Heart right ventricle (tissue), 16 donors: ENCODE measurements around the gene HMCN1. TPM values are rescaled to one million over a fixed set of nuclear protein-coding genes. Genes with fewer than 3 reads are reported as not detected.

Source experiments
- ATAC-seq, 8 donors: fragments of 200-7000 bp; cut with Tn5 transposase; one replicate each; pipeline ENCODE4 v1.9.1; 2020; ENCODE audit warnings: mild to moderate bottlenecking in 8 of 8, moderate library complexity in 8 of 8, moderate number of reproducible peaks in 1 of 8
- DNase-seq, 2 donors: peaks; one replicate each; pipeline ENCODE4 v3.0.0-alpha.2; 2020
- H3K27ac ChIP-seq, 10 donors: fragments of 200-600 bp; sonication (generic) in 2 of 10; one replicate each; pipeline versions ENCODE4 v1.5.0 to v1.8.0; 2020 to 2022; ENCODE audit warnings: mild to moderate bottlenecking in 3 of 10
- H3K27me3 ChIP-seq, 7 donors: fragments of 200-600 bp; one replicate each; pipeline ENCODE4 v1.8.0; 2021 to 2022; ENCODE audit warnings: mild to moderate bottlenecking in 2 of 7
- H3K36me3 ChIP-seq, 9 donors: fragments of 200-600 bp; sonication (generic) in 1 of 9; one replicate each; pipeline versions ENCODE4 v1.5.0 to v1.8.0; 2020 to 2022; ENCODE audit warnings: mild to moderate bottlenecking in 2 of 9
- H3K4me1 ChIP-seq, 9 donors: fragments of 200-600 bp; sonication (generic) in 1 of 9; one replicate each; pipeline versions ENCODE4 v1.5.0 to v1.8.0; 2020 to 2022; ENCODE audit warnings: mild to moderate bottlenecking in 4 of 9
- H3K4me3 ChIP-seq, 10 donors: fragments of 200-600 bp; sonication (generic) in 2 of 10; one replicate each; pipeline versions ENCODE4 v1.5.0 to v1.8.0; 2020 to 2022; ENCODE audit warnings: mild to moderate bottlenecking in 7 of 10, moderate library complexity in 2 of 10
- H3K9me3 ChIP-seq, 11 donors: fragments of 200-600 bp in 10 of 11; sonication (generic) in 2 of 11; one replicate each; pipeline versions ENCODE4 v1.5.0 to v1.8.0; 2013 to 2022; ENCODE audit warnings: mild to moderate bottlenecking in 2 of 11, control low read depth in 1 of 11, moderate library complexity in 1 of 11
- CTCF ChIP-seq, 9 donors: fragments of 200-600 bp; sonication (generic) in 2 of 9; IDR thresholded peaks; one replicate each; pipeline versions ENCODE4 v1.5.0 to v1.8.0; 2021 to 2022; ENCODE audit warnings: antibody characterized with exemption in 9 of 9, mild to moderate bottlenecking in 5 of 9, moderate library complexity in 1 of 9
- WGBS, 2 donors: extraction: QIAGEN DNeasy Blood & Tissue Kit; methylation state at CpG; one replicate each; pipeline ENCODE4 v1.1.7; 2013; ENCODE audit warnings: inconsistent platforms in 1 of 2; 5-methylcytosine and 5-hydroxymethylcytosine counted together
- intact Hi-C, 10 donors: fragments of 100-400 bp; cut with DNase I; formaldehyde crosslinking; loops; one replicate each; pipeline versions ENCODE4 v1.11.1 to v1.14.2; 2022
- polyA plus RNA-seq, 2 donors: library from polyadenylated mRNA; stranded (reverse); fragments of 200-250 nt; gene quantifications; one replicate each; pipeline ENCODE4 v1.2.3, GENCODE V29; 2013
- total RNA-seq, 10 donors: library from RNA; stranded (reverse); fragmentation: NEBNext Ultra II Directional in 3 of 10; extraction: Animal tissue kit (Norgen Biotek cat#: 25700) in 3 of 10; gene quantifications; one replicate each; pipeline versions ENCODE4 v1.2.1 to v1.2.4, GENCODE V29; 2021 to 2023
- donor health status: Arrhythmogenic right ventricular cardiomyopathy.
- donor health status: ischemic (EF 13 %, LVEDD 7.1; RV severe dilation, severe dysfunction).
- donor health status: healthy with polysubstance abuse.
- donor health status: DM: no; HTN: yes; CAD: no.
- donor health status: DM: no; HTN: no; CAD: no.
- donor health status: ischemic (EF 25% LVEDD 6.9; RV normal size, moderate dysfunction).
- donor health status: ischemic (EF 25% LVEDD 5.7; RV mildly dilated, moderate dysfunction).
- donor health status: healthy.
- donor health status: DM: yes; HTN: yes; CAD: no.
- donor health status: Ischemic cardiomyopathy.
- donor health status: ischemic (EF 35%, LVEDD 5.7; RV mildly dilated, moderate dysfunction).
- donor health status: nonischemic (EF 11% LVEDD 7.7; RV severe dilation, severe dysfunction).
- donor health status: DM: yes; HTN: yes; CAD: no.
- donor health status: PGD.
- donor health status: ischemic (EF 29% LVEDD 5.4; RV normal size, mild dysfunction).
- donor health status: nonischemic (EF 23%, LVEDD 6.1; RV moderate dilation, normal function).

The HMCN1 gene
- total and polyA plus RNA-seq, 12 donors: 3.4 to 12.4 (median 6.2) TPM

GRCh38 chr1:186060226-186060625 is 326.0 kb downstream of the HMCN1 start:
- no peak overlapping the region for H3K27ac ChIP-seq
- H3K27me3 ChIP-seq: no peaks in the 10 kb centered on the region
- DNase-seq: no peak
- H3K4me1 ChIP-seq: peaks cover 0 to 6% (median 0%) of the 10 kb centered on the region in 9 donors
- ATAC-seq: no peak
- peaks cover 0 to 23% (median 0%) of the 10 kb centered on the region in 9 donors for H3K36me3 ChIP-seq
- TF ChIP-seq CTCF (IDR thresholded peaks at IDR 0.05): no peak
- no peaks in the 10 kb centered on the region for H3K9me3 ChIP-seq
- H3K4me3 ChIP-seq: no peak overlapping the region
- intact Hi-C loops: no loop called here

GRCh38 chr1:186063091-186063657 is 329.0 kb downstream of the HMCN1 start:
- H3K9me3 ChIP-seq: no peaks in the 10 kb centered on the region
- TF ChIP-seq CTCF (IDR thresholded peaks at IDR 0.05): no peak

GRCh38 chr1:186066411-186066810 is 332.2 kb downstream of the HMCN1 start:
- H3K27ac ChIP-seq: no peak overlapping the region
- TF ChIP-seq CTCF (IDR thresholded peaks at IDR 0.05): no peak
- H3K27me3 ChIP-seq: no peaks in the 10 kb centered on the region
- WGBS, 2 donors: 68 to 76% methylated on average over 3 of the region's 3 CpGs
- ATAC-seq: no peak
- peaks cover 0 to 60% (median 0%) of the 10 kb centered on the region in 9 donors for H3K36me3 ChIP-seq
- no peaks in the 10 kb centered on the region for H3K4me1 ChIP-seq
- no peak overlapping the region for H3K4me3 ChIP-seq
- intact Hi-C loops: no loop called here
- no peaks in the 10 kb centered on the region for H3K9me3 ChIP-seq
- DNase-seq: no peak

More at GRCh38 chr1:186063091-186063657, 329.0 kb downstream of the HMCN1 start:
- H3K36me3 ChIP-seq: peaks cover 0 to 28% (median 0%) of the 10 kb centered on the region in 9 donors
- DNase-seq: no peak
- H3K27me3 ChIP-seq: no peaks in the 10 kb centered on the region
- no peak for ATAC-seq
- no peak overlapping the region for H3K4me3 ChIP-seq
- intact Hi-C loops: loop anchor here in 1 of 10 donors (2.0 kb wide), 1 partner anchor 74 kb away; no protein-coding TSS in a partner anchor
- H3K4me1 ChIP-seq: peaks cover 0 to 6% (median 0%) of the 10 kb centered on the region in 9 donors
- WGBS, 2 donors: 64 to 69% methylated on average over 1 of the region's 1 CpG
- no peak overlapping the region for H3K27ac ChIP-seq

- H3K36me3 ChIP-seq: peaks cover 0 to 61% (median 0%) of the 10 kb centered on the region in 9 donors
- H3K27ac ChIP-seq: no peak overlapping the region
- H3K4me3 ChIP-seq: no peak overlapping the region
- H3K9me3 ChIP-seq: no peaks in the 10 kb centered on the region
- no peaks in the 10 kb centered on the region for H3K4me1 ChIP-seq
- TF ChIP-seq CTCF (IDR thresholded peaks at IDR 0.05): no peak
- 93 to 100% methylated on average over 1 of the region's 1 CpG for WGBS, 2 donors
- intact Hi-C loops: no loop called here
- no peak for DNase-seq
- no peaks in the 10 kb centered on the region for H3K27me3 ChIP-seq
- ATAC-seq: no peak
Observed at GRCh38 chr1:186073697-186074096, 339.5 kb downstream of the HMCN1 start.
